ENCODE data around the gene RTP2.

- TF ChIP-seq CTCF (IDR thresholded peaks at IDR 0.05), result peak; percentile 89 to 95 (median 92)
- no peak for TF ChIP-seq POLR2A (IDR thresholded peaks at IDR 0.05)
Measured at GRCh38 chr3:187740421-187741399, 38.4 kb upstream of the RTP2 start.

Measured in esophagus squamous epithelium (tissue), 4 donors.